HepG2 (cell line): Measurements from ENCODE around the gene CUL9. TPM values are rescaled to one million over a fixed set of nuclear protein-coding genes. Genes with fewer than 3 reads are reported as not detected.

Experiments used
- ARID2 ChIP-seq: sonication (generic); formaldehyde crosslinking; IDR thresholded peaks from 2 replicates; pipeline ENCODE4 v1.8.1; 2022; ENCODE audit warnings: mild to moderate bottlenecking, missing genetic modification reagents, borderline replicate concordance
- E2F5 ChIP-seq: sonication (generic); formaldehyde crosslinking; conservative IDR thresholded peaks from 2 replicates; pipeline ENCODE4 v1.4.0; 2020; ENCODE audit warnings: missing genetic modification reagents
- ESRRA ChIP-seq: sonication (generic); formaldehyde crosslinking; IDR thresholded peaks from 2 replicates; pipeline ENCODE4 v1.5.1; 2020; ENCODE audit warnings: mild to moderate bottlenecking, low read depth, missing genetic modification reagents
- FOSL1 ChIP-seq: sonication (generic); formaldehyde crosslinking; IDR thresholded peaks from 2 replicates; pipeline ENCODE4 v1.9.0; 2021; ENCODE audit warnings: missing genetic modification reagents, borderline replicate concordance
- HDAC1 ChIP-seq: sonication (generic); formaldehyde crosslinking; IDR thresholded peaks from 2 replicates; pipeline ENCODE4 v1.5.1; 2020; ENCODE audit warnings: mild to moderate bottlenecking, missing genetic modification reagents
- MTF1 ChIP-seq: sonication (generic); formaldehyde crosslinking; IDR thresholded peaks from 2 replicates; pipeline ENCODE4 v1.5.0; 2020; ENCODE audit warnings: missing genetic modification reagents
- MTF2 ChIP-seq: sonication (generic); formaldehyde crosslinking; IDR thresholded peaks from 2 replicates; pipeline ENCODE4 v1.5.0; 2020; ENCODE audit warnings: missing genetic modification reagents, borderline replicate concordance
- MYPOP ChIP-seq: sonication (generic); formaldehyde crosslinking; IDR thresholded peaks from 2 replicates; pipeline ENCODE4 v1.8.1; 2023; ENCODE audit warnings: mild to moderate bottlenecking, moderate library complexity, missing genetic modification reagents
- NR3C1 ChIP-seq: sonication (generic); formaldehyde crosslinking; IDR thresholded peaks from 2 replicates; pipeline ENCODE4 v1.4.0; 2020; ENCODE audit warnings: missing genetic modification reagents
- PAWR ChIP-seq: sonication (generic); formaldehyde crosslinking; IDR thresholded peaks from 2 replicates; pipeline ENCODE4 v1.4.0; 2020; ENCODE audit warnings: missing genetic modification reagents, mild to moderate bottlenecking, borderline replicate concordance
- TARDBP ChIP-seq: sonication (generic); formaldehyde crosslinking; IDR thresholded peaks from 2 replicates; pipeline ENCODE4 v1.8.0; 2022; ENCODE audit warnings: mild to moderate bottlenecking, missing genetic modification reagents
- ZBTB2 ChIP-seq: sonication (generic); formaldehyde crosslinking; IDR thresholded peaks from 2 replicates; pipeline ENCODE4 v1.8.0; 2022; ENCODE audit warnings: low read depth, missing genetic modification reagents
- ZBTB26 ChIP-seq: IDR thresholded peaks from 2 replicates; pipeline ENCODE4 v1.6.1; 2016; ENCODE audit warnings: missing compliant biosample characterization, missing genetic modification reagents, borderline replicate concordance
- ZFP91 ChIP-seq: sonication (generic); formaldehyde crosslinking; IDR thresholded peaks from 2 replicates; pipeline ENCODE4 v1.9.0; 2022; ENCODE audit warnings: missing genetic modification reagents, mild to moderate bottlenecking, borderline replicate concordance
- ZNF788 ChIP-seq: sonication (generic); formaldehyde crosslinking; IDR thresholded peaks from 2 replicates; pipeline ENCODE4 v1.5.0; 2020; ENCODE audit warnings: mild to moderate bottlenecking, missing genetic modification reagents, borderline replicate concordance
- ZNF839 ChIP-seq: sonication (generic); formaldehyde crosslinking; IDR thresholded peaks from 2 replicates; pipeline ENCODE4 v1.4.0; 2020; ENCODE audit warnings: missing genetic modification reagents, mild to moderate bottlenecking, borderline replicate concordance
- ZSCAN31 ChIP-seq: sonication (generic); formaldehyde crosslinking; IDR thresholded peaks from 2 replicates; pipeline ENCODE4 v1.5.0; 2020; ENCODE audit warnings: low read depth, mild to moderate bottlenecking, missing genetic modification reagents
- ZZZ3 ChIP-seq: sonication (generic); formaldehyde crosslinking; IDR thresholded peaks from 2 replicates; pipeline ENCODE4 v1.4.0; 2020; ENCODE audit warnings: missing genetic modification reagents, mild to moderate bottlenecking, borderline replicate concordance
- polyA plus RNA-seq, 8 experiments: library from polyadenylated mRNA; depleted of rRNA in 3 of 8; stranded (reverse) in 7 of 8; unstranded in 1 of 8; fragments of >200 nt; fragmentation: Illumina TruSeq in 4 of 8; extraction: Trizol in 4 of 8; gene quantifications; 2 replicates each; pipeline versions ENCODE4 v1.2.1 to v1.2.3, GENCODE V29; 2011 to 2016; ENCODE audit warnings: low read depth in 4 of 8, missing spikeins in 1 of 8, mixed read lengths in 1 of 8; ENCODE audit not compliant: insufficient read depth in 1 of 8
- total RNA-seq, 5 experiments: library from RNA; depleted of rRNA; stranded (reverse); fragments of >200 nt; fragmentation: Illumina TruSeq; extraction: Trizol; gene quantifications; 2 replicates each; pipeline ENCODE4 v1.2.3, GENCODE V29; 2016; ENCODE audit warnings: low read depth in 1 of 5
- TF ChIP-seq, protein P1 (sequence below): sonication (generic); formaldehyde crosslinking; IDR thresholded peaks from 2 replicates; pipeline ENCODE4 v1.8.0; 2022; ENCODE audit warnings: mild to moderate bottlenecking, missing genetic modification reagents, moderate library complexity

CUL9 gene
- total and polyA plus RNA-seq, 2 of the 13 experiments (the other 11 are each of a cell fraction or from before 2014, with no cell fraction given), result 11.4 to 13.7 TPM

- peak; percentile 99 for TF ChIP-seq ZBTB26 (CRISPR knock-in tag)
- TF ChIP-seq NR3C1 (CRISPR knock-in tag), result no peak
- no peak for TF ChIP-seq MTF1
- TF ChIP-seq MTF2 (CRISPR knock-in tag), result no peak
- TF ChIP-seq ZSCAN31 (CRISPR knock-in tag), result peak; percentile 100
- TF ChIP-seq ESRRA (CRISPR knock-in tag), result peak; percentile 100
- no peak; the same call in 1 of the 2 replicates for TF ChIP-seq FOSL1 (CRISPR knock-in tag)
- peak; percentile 99 for TF ChIP-seq MYPOP (CRISPR knock-in tag)
- TF ChIP-seq TARDBP (CRISPR knock-in tag), result peak; percentile 100
- no peak; the same call in 1 of the 2 replicates for TF ChIP-seq PAWR
- TF ChIP-seq ZFP91 (CRISPR knock-in tag), result peak; percentile 97
- TF ChIP-seq HDAC1 (CRISPR knock-in tag), result peak; percentile 100
- TF ChIP-seq, protein P1, sequence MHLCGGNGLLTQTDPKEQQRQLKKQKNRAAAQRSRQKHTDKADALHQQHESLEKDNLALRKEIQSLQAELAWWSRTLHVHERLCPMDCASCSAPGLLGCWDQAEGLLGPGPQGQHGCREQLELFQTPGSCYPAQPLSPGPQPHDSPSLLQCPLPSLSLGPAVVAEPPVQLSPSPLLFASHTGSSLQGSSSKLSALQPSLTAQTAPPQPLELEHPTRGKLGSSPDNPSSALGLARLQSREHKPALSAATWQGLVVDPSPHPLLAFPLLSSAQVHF (CRISPR knock-in tag), result peak; percentile 96; the same call in 1 of the 2 replicates
- TF ChIP-seq ZNF788 (CRISPR knock-in tag), result peak; percentile 100
- peak; percentile 95; the same call in 1 of the 2 replicates for TF ChIP-seq ARID2 (CRISPR knock-in tag)
- peak; percentile 82; the same call in 1 of the 2 replicates for TF ChIP-seq ZZZ3 (CRISPR knock-in tag)
- TF ChIP-seq E2F5 (CRISPR knock-in tag), result no peak
- peak; percentile 91 for TF ChIP-seq ZBTB2 (CRISPR knock-in tag)
- TF ChIP-seq ZNF839 (CRISPR knock-in tag), result peak; percentile 95; the same call in 1 of the 2 replicates
These were observed 85.8 kb downstream of the CUL9 start (continued) for GRCh38 chr6:43267619-43268354.
